ENCODE measurements around the gene C5orf47. TPM values are rescaled to one million over a fixed set of nuclear protein-coding genes. Genes with fewer than 3 reads are reported as not detected.

C5orf47 gene
- total and polyA plus RNA-seq, 2 of the 4 experiments (the other 2 are of a cell fraction) = not detected

- H4K20me1 ChIP-seq (ENCODE audit: insufficient read depth, low read length) = no peaks in the 10 kb centered on the region
- H3K27ac ChIP-seq (ENCODE audit: insufficient read depth, low read length) = no peak overlapping the region
- no peak overlapping the region for H4K5ac ChIP-seq (ENCODE audit: low read depth, low read length)
- no peak overlapping the region for H3K4ac ChIP-seq (ENCODE audit: low read depth, low read length)
- ChIA-PET CTCF (interaction anchor here (1.0 kb wide), 1 partner anchor 234 kb away, joined by 3 read pairs; no protein-coding TSS in a partner anchor), POLR2A (ENCODE audit: unreplicated experiment) (no interaction called here)
- dilution Hi-C loops (cut with HindIII; ENCODE audit: low sequenced_read_pairs, unreplicated experiment) = no loop called here
- no peak overlapping the region for H3K14ac ChIP-seq (replicated peaks; ENCODE audit: low read depth, low read length)
- no peak overlapping the region for H2AK9ac ChIP-seq (replicated peaks; ENCODE audit: low read depth, low read length, poor library complexity)
- H3K18ac ChIP-seq (ENCODE audit: low read depth, low read length) = no peak overlapping the region
- H4K8ac ChIP-seq (ENCODE audit: low read depth in 2 of 2, low read length in 2 of 2) = no peak overlapping the region
- no peak overlapping the region for H2AFZ ChIP-seq (replicated peaks; ENCODE audit: low read length, poor library complexity)
- H3K56ac ChIP-seq (ENCODE audit: extremely low read depth, insufficient read depth, low read length) = no peak overlapping the region
- no peak overlapping the region for H3K9ac ChIP-seq (ENCODE audit: low read depth, low read length)
- H3K23ac ChIP-seq (ENCODE audit: low read depth, low read length) = no peak overlapping the region
- peaks cover 0 to 5% of the 10 kb centered on the region in 2 experiments; a peak in 1 of 4 replicates for H3K79me1 ChIP-seq (ENCODE audit: low read depth in 1 of 2, low read length in 2 of 2)
- no peaks in the 10 kb centered on the region for H3K27me3 ChIP-seq (ENCODE audit: control insufficient read depth, insufficient read depth, low read length)
- no peak overlapping the region for H2BK5ac ChIP-seq (ENCODE audit: low read depth, low read length, poor library complexity, severe bottlenecking)
- H2BK120ac ChIP-seq (ENCODE audit: low read depth, low read length) = no peak overlapping the region
- in situ Hi-C loops (cut with MboI; ENCODE audit: low sequenced_read_pairs) = no loop called here
- no peaks in the 10 kb centered on the region for H3K36me3 ChIP-seq (ENCODE audit: control insufficient read depth, insufficient read depth, low read length)
- no peak overlapping the region for H2BK15ac ChIP-seq (ENCODE audit: low read depth, low read length)
- DNase-seq (no peak), ATAC-seq (ENCODE audit: low read depth) (no peak)
- no peak overlapping the region for H3K4me3 ChIP-seq (ENCODE audit: insufficient read depth, low read depth, low read length)
- peaks cover 6% of the 10 kb centered on the region for H3K4me1 ChIP-seq (ENCODE audit: control insufficient read depth, insufficient read depth, low read length)
- BruUV-seq (replicated peaks) = no TSS peak
- H3K4me2 ChIP-seq (ENCODE audit: low read depth, low read length) = no peak overlapping the region
- no CpG with 5 or more reads among the region's 1 CpG for WGBS, 2 experiments (ENCODE audit: extremely low coverage in 2 of 2, insufficient read length in 1 of 2)
- no peaks in the 10 kb centered on the region for H3K9me3 ChIP-seq (ENCODE audit: control insufficient read depth, insufficient read depth, low read length)
- TF ChIP-seq, protein P1, sequence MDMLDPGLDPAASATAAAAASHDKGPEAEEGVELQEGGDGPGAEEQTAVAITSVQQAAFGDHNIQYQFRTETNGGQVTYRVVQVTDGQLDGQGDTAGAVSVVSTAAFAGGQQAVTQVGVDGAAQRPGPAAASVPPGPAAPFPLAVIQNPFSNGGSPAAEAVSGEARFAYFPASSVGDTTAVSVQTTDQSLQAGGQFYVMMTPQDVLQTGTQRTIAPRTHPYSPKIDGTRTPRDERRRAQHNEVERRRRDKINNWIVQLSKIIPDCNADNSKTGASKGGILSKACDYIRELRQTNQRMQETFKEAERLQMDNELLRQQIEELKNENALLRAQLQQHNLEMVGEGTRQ (IDR thresholded peaks at IDR 0.05; ENCODE audit: low read depth, low read length) = no peak
- TF ChIP-seq, protein P2, sequence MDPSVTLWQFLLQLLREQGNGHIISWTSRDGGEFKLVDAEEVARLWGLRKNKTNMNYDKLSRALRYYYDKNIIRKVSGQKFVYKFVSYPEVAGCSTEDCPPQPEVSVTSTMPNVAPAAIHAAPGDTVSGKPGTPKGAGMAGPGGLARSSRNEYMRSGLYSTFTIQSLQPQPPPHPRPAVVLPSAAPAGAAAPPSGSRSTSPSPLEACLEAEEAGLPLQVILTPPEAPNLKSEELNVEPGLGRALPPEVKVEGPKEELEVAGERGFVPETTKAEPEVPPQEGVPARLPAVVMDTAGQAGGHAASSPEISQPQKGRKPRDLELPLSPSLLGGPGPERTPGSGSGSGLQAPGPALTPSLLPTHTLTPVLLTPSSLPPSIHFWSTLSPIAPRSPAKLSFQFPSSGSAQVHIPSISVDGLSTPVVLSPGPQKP (IDR thresholded peaks at IDR 0.05; ENCODE audit: borderline replicate concordance, low read depth, low read length) = no peak
- TF ChIP-seq POLR2A (IDR thresholded peaks at IDR 0.05; ENCODE audit: low read depth, low read length) (no peak), FOS (IDR thresholded peaks at IDR 0.05; ENCODE audit: low read depth, low read length) (no peak), RAD21 (IDR thresholded peaks at IDR 0.05; ENCODE audit: low read length) (no peak), CHD1 (IDR thresholded peaks at IDR 0.05; ENCODE audit: low read depth, low read length) (no peak), NFE2L2 (IDR thresholded peaks at IDR 0.05; ENCODE audit: low read depth, low read length) (no peak), BHLHE40 (IDR thresholded peaks at IDR 0.05; ENCODE audit: low read depth, low read length) (no peak), RFX5 (IDR thresholded peaks at IDR 0.05; ENCODE audit: low read depth, low read length) (no peak), MXI1 (IDR thresholded peaks at IDR 0.05; ENCODE audit: borderline replicate concordance, low read depth, low read length) (no peak), SMC3 (IDR thresholded peaks at IDR 0.05; ENCODE audit: low read depth, low read length) (no peak), RCOR1 (IDR thresholded peaks at IDR 0.05; ENCODE audit: insufficient replicate concordance, low read length) (no peak), MAZ (IDR thresholded peaks at IDR 0.05; ENCODE audit: borderline replicate concordance, low read depth, low read length) (no peak), MAFK (IDR thresholded peaks at IDR 0.05; ENCODE audit: low read depth, low read length) (no peak), CEBPB (IDR thresholded peaks at IDR 0.05; ENCODE audit: low read depth, low read length) (no peak)
- TF ChIP-seq, protein P3, sequence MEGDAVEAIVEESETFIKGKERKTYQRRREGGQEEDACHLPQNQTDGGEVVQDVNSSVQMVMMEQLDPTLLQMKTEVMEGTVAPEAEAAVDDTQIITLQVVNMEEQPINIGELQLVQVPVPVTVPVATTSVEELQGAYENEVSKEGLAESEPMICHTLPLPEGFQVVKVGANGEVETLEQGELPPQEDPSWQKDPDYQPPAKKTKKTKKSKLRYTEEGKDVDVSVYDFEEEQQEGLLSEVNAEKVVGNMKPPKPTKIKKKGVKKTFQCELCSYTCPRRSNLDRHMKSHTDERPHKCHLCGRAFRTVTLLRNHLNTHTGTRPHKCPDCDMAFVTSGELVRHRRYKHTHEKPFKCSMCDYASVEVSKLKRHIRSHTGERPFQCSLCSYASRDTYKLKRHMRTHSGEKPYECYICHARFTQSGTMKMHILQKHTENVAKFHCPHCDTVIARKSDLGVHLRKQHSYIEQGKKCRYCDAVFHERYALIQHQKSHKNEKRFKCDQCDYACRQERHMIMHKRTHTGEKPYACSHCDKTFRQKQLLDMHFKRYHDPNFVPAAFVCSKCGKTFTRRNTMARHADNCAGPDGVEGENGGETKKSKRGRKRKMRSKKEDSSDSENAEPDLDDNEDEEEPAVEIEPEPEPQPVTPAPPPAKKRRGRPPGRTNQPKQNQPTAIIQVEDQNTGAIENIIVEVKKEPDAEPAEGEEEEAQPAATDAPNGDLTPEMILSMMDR (conservative IDR thresholded peaks at IDR 0.05; ENCODE audit: low read depth, low read length) = no peak
- H3K9me1 ChIP-seq (ENCODE audit: insufficient read depth, low read length) = no peaks in the 10 kb centered on the region; the same call in 1 of the 2 replicates
- no peak overlapping the region for H2BK20ac ChIP-seq (ENCODE audit: low read depth, low read length)
- no peak overlapping the region for H2AK5ac ChIP-seq (ENCODE audit: low read depth, low read length)
- intact Hi-C loops (cut with micrococcal nuclease) = loop anchor here (5.0 kb wide), 1 partner anchor 37 kb away; no protein-coding TSS in a partner anchor
- H4K91ac ChIP-seq (ENCODE audit: insufficient read depth, low read depth, low read length) = no peak overlapping the region; the same call in 1 of the 2 replicates
These were observed 24.5 kb upstream of the C5orf47 start for GRCh38 chr5:173964506-173964905.

All from IMR-90 (cell line).